GM12878 (cell line): Measurements from ENCODE around the gene SUPT4H1. TPM values are rescaled to one million over a fixed set of nuclear protein-coding genes. Genes with fewer than 3 reads are reported as not detected.

Experiments
- ATAC-seq: fragments of 200-7000 bp; cut with Tn5 transposase; 3 replicates; pipeline ENCODE4 v1.9.1; 2020; ENCODE audit warnings: mild to moderate bottlenecking, moderate library complexity
- BruUV-seq: library from RNA; stranded (reverse); fragments of 400-500 nt; replicated peaks from 2 replicates; lab custom pipeline; 2021; lab: Mats Ljungman, UMichigan
- CTCF ChIA-PET: fragments of 300-600 bp; sonication (Branson Sonifier 250); formaldehyde crosslinking; extraction: SDS; loops from one replicate; lab custom pipeline; 2021; ENCODE audit warnings: inconsistent platforms; lab: Yijun Ruan, JAX
- POLR2A ChIA-PET: fragments of 350-600 bp; formaldehyde crosslinking; extraction: SDS; loops from one replicate; lab custom pipeline; 2021; ENCODE audit warnings: inconsistent platforms; lab: Charles Lee
- RAD21 ChIA-PET: fragments of 300-600 bp; sonication (Branson Sonifier 250); formaldehyde crosslinking; loops from one replicate; lab custom pipeline; 2023; ENCODE audit warnings: antibody characterized with exemption; ENCODE audit not compliant: unreplicated experiment; lab: Charles Lee
- SMC1A ChIA-PET: fragments of 300-600 bp; sonication (Branson Sonifier 250); formaldehyde crosslinking; loops from one replicate; lab custom pipeline; 2023; ENCODE audit not compliant: unreplicated experiment, uncharacterized antibody; lab: Charles Lee
- DNase-seq: peaks from one replicate; pipeline ENCODE4 v3.0.0-alpha.2; 2011; ENCODE audit warnings: low read depth, low spot score
- FAIRE-seq: peaks from 3 replicates; lab custom pipeline; 2011; peaks lifted over from hg19 to GRCh38; lab: Jason Lieb, UNC
- H2AFZ ChIP-seq: 2 replicates; pipeline ENCODE4 v1.6.0; 2011; ENCODE audit warnings: low read depth, low read length, control low read depth; ENCODE audit not compliant: control insufficient read depth
- H3K27ac ChIP-seq: 2 replicates; pipeline ENCODE4 v1.5.1; 2011; ENCODE audit warnings: control low read depth; ENCODE audit not compliant: control insufficient read depth, insufficient read depth
- H3K27me3 ChIP-seq, 2 experiments: replicated peaks in 1 of 2; 2 replicates each; pipeline versions ENCODE4 v1.6.0 to v1.6.1; 2011; ENCODE audit warnings: low read length in 1 of 2; ENCODE audit not compliant: control insufficient read depth in 2 of 2, insufficient read depth in 2 of 2
- H3K36me3 ChIP-seq, 2 experiments: 2 replicates each; pipeline ENCODE4 v1.5.1; 2011; ENCODE audit warnings: low read length in 1 of 2; ENCODE audit not compliant: control insufficient read depth in 2 of 2, insufficient read depth in 2 of 2
- H3K4me1 ChIP-seq: 2 replicates; pipeline ENCODE4 v1.6.1; 2011; ENCODE audit warnings: mild to moderate bottlenecking, low read length, moderate library complexity, mixed read lengths; ENCODE audit not compliant: control insufficient read depth, insufficient read depth
- H3K4me2 ChIP-seq: 2 replicates; pipeline ENCODE4 v1.6.0; 2011; ENCODE audit warnings: control low read depth; ENCODE audit not compliant: control insufficient read depth, insufficient read depth
- H3K4me3 ChIP-seq: fragments of 200-600 bp; sonication (generic); 2 replicates; pipeline ENCODE4 v1.5.1; 2016
- H3K79me2 ChIP-seq: 2 replicates; pipeline ENCODE4 v1.6.0; 2011; ENCODE audit warnings: low read length; ENCODE audit not compliant: control insufficient read depth, insufficient read depth
- H3K9ac ChIP-seq: 2 replicates; pipeline ENCODE4 v1.8.0; 2011; ENCODE audit warnings: low read length, control low read depth, mixed read lengths; ENCODE audit not compliant: control insufficient read depth, insufficient read depth
- H3K9me3 ChIP-seq: replicated peaks from 3 replicates; pipeline ENCODE4 v1.5.1; 2011; ENCODE audit warnings: mild to moderate bottlenecking, low read length; ENCODE audit not compliant: control insufficient read depth, insufficient read depth
- H4K20me1 ChIP-seq: 2 replicates; pipeline ENCODE4 v1.6.0; 2011; ENCODE audit not compliant: control insufficient read depth, insufficient read depth
- BMI1 ChIP-seq: fragments of 450-650 bp; IDR thresholded peaks from 2 replicates; pipeline ENCODE4 v1.6.1; 2016; ENCODE audit warnings: mild to moderate bottlenecking, moderate library complexity, borderline replicate concordance
- ETV6 ChIP-seq, 2 experiments: fragments of 450-650 bp in 1 of 2; IDR thresholded peaks in 1 of 2; conservative IDR thresholded peaks in 1 of 2; 2 replicates each; pipeline ENCODE4 v1.6.1; 2014; ENCODE audit warnings: antibody characterized with exemption in 1 of 2, borderline replicate concordance in 1 of 2, low read depth in 1 of 2, mild to moderate bottlenecking in 1 of 2, moderate library complexity in 1 of 2
- EZH2 ChIP-seq: IDR thresholded peaks from 2 replicates; pipeline ENCODE4 v1.6.1; 2012; ENCODE audit warnings: low read depth, mild to moderate bottlenecking, control low read depth, inconsistent platforms, low read length, borderline replicate concordance; ENCODE audit not compliant: control insufficient read depth
- HCFC1 ChIP-seq: fragments of 150-350 bp; IDR thresholded peaks from 2 replicates; pipeline ENCODE4 v1.6.1; 2014; ENCODE audit warnings: low read length
- IKZF1 ChIP-seq: fragments of 450-650 bp; conservative IDR thresholded peaks from 2 replicates; pipeline ENCODE4 v1.6.1; 2017; ENCODE audit warnings: antibody characterized with exemption, mild to moderate bottlenecking
- JUNB ChIP-seq: IDR thresholded peaks from 2 replicates; pipeline ENCODE4 v1.6.1; 2016; ENCODE audit warnings: antibody characterized with exemption, mild to moderate bottlenecking
- KAT2A ChIP-seq: conservative IDR thresholded peaks from 2 replicates; pipeline ENCODE4 v1.6.1; 2011; ENCODE audit warnings: low read depth, low read length; ENCODE audit not compliant: control insufficient read depth
- MAX ChIP-seq: IDR thresholded peaks from 2 replicates; pipeline ENCODE4 v1.6.1; 2012; ENCODE audit warnings: low read depth, low read length, improper control_type of control experiment
- MEF2A ChIP-seq: IDR thresholded peaks from 2 replicates; pipeline ENCODE4 v1.6.1; 2011; ENCODE audit warnings: low read depth, mild to moderate bottlenecking, low read length, moderate library complexity; ENCODE audit not compliant: insufficient read depth
- MYB ChIP-seq: fragments of 150-350 bp; IDR thresholded peaks from 2 replicates; pipeline ENCODE4 v1.6.1; 2014; ENCODE audit warnings: mild to moderate bottlenecking, low read depth, low read length, borderline replicate concordance
- NR2F1 ChIP-seq: fragments of 450-650 bp; conservative IDR thresholded peaks from 2 replicates; pipeline ENCODE4 v1.6.1; 2017; ENCODE audit warnings: mild to moderate bottlenecking
- POLR2A ChIP-seq: IDR thresholded peaks from 2 replicates; pipeline ENCODE4 v1.6.1; 2011; ENCODE audit warnings: low read depth, mild to moderate bottlenecking, low read length
- RELA ChIP-seq: fragments of 450-650 bp; IDR thresholded peaks from 2 replicates; pipeline ENCODE4 v1.8.0; 2014; ENCODE audit warnings: borderline replicate concordance; ENCODE audit not compliant: partially characterized antibody
- SP1 ChIP-seq: IDR thresholded peaks from one replicate; pipeline ENCODE4 v1.6.1; 2011; ENCODE audit warnings: low read depth, low read length
- ZZZ3 ChIP-seq: IDR thresholded peaks from 2 replicates; pipeline ENCODE4 v1.6.1; 2011; ENCODE audit warnings: low read depth; ENCODE audit not compliant: control insufficient read depth, insufficient read length
- WGBS: methylation state at CpG from one replicate; pipeline ENCODE4 v1.1.6; 2016; ENCODE audit warnings: low lambda C conversion rate; ENCODE audit not compliant: insufficient replicate concordance, insufficient coverage; ENCODE audit errors: missing lambda C conversion rate; 5-methylcytosine and 5-hydroxymethylcytosine counted together
- in situ Hi-C: fragments of 300-500 bp; cut with MboI; formaldehyde crosslinking; loops from 9 replicates; pipeline ENCODE4 v1.14.3; 2018; ENCODE audit warnings: mixed read lengths
- intact Hi-C: fragments of 100-400 bp; cut with micrococcal nuclease; formaldehyde crosslinking; loops from one replicate; pipeline ENCODE4 v1.14.2; 2022; ENCODE audit not compliant: unreplicated experiment
- polyA plus RNA-seq, 11 experiments: library from polyadenylated mRNA; depleted of rRNA in 4 of 11; unstranded in 6 of 11; stranded (reverse) in 5 of 11; fragments of >200 nt; fragmentation: Nextera tagmentation in 4 of 11; fragmentation: Illumina TruSeq in 1 of 11; extraction: Ambion mirVana in 4 of 11; extraction: Trizol in 1 of 11; gene quantifications; 1 replicate in 1 of 11; 2 replicates in 10 of 11; pipeline versions ENCODE4 v1.2.1 to v1.2.3, GENCODE V29; 2011 to 2016; ENCODE audit warnings: inconsistent platforms in 2 of 11, missing spikeins in 2 of 11, low read depth in 1 of 11
- total RNA-seq, 4 experiments: library from RNA; depleted of rRNA in 3 of 4; stranded (reverse); fragments of >200 nt in 3 of 4; fragmentation: Illumina TruSeq in 1 of 4; extraction: Trizol in 1 of 4; gene quantifications; 2 replicates each; pipeline versions ENCODE4 v1.2.1 to v1.2.3, GENCODE V29; 2013 to 2021

The SUPT4H1 gene
- total and polyA plus RNA-seq, 10 of the 15 experiments (the other 5 are each of a cell fraction or from before 2014, with no cell fraction given): 83.8 to 293 (median 128) TPM

- no peak overlapping the region for H3K27ac ChIP-seq
- ATAC-seq (no peak), DNase-seq (no peak), FAIRE-seq (no peak)
- intact Hi-C loops (no loop called here), in situ Hi-C loops (no loop called here)
- H3K36me3 ChIP-seq: 0 out of 4 replicates have a peak, but pooled peaks cover 0 to 1% of the 10 kb centered on the region in 2 experiments
- RAD21 ChIA-PET: interaction anchor here (1.4 to 1.5 kb wide), 2 partner anchors 10 to 37 kb away, joined by 4 read pairs; no protein-coding TSS in a partner anchor
- CTCF ChIA-PET: interaction anchor here (0.8 to 7.1 kb wide), 4 partner anchors 8 to 121 kb away, joined by 3 to 56 read pairs (median 5); partner anchors contain the start of gene RNF43
- no peak for TF ChIP-seq IKZF1
- peak; percentile 23; the same call in 1 of the 2 replicates for TF ChIP-seq POLR2A
- H4K20me1 ChIP-seq: no peaks in the 10 kb centered on the region
- no peaks in the 10 kb centered on the region for H3K4me1 ChIP-seq
- SMC1A ChIA-PET: interaction anchor here (0.8 to 1.4 kb wide), 4 partner anchors 16 to 144 kb away, joined by 3 to 5 read pairs (median 3); no protein-coding TSS in a partner anchor
- BruUV-seq: no TSS peak
- POLR2A ChIA-PET: no interaction called here
- H3K9me3 ChIP-seq: no peaks in the 10 kb centered on the region
- no peaks in the 10 kb centered on the region for H3K27me3 ChIP-seq
- no peak overlapping the region for H3K4me3 ChIP-seq
- no peaks in the 10 kb centered on the region for H3K79me2 ChIP-seq
- H3K4me2 ChIP-seq: no peak overlapping the region
- WGBS: 71% methylated on average over 20 of the region's 20 CpGs
- H2AFZ ChIP-seq: no peak overlapping the region
- no peak overlapping the region for H3K9ac ChIP-seq
Observed at GRCh38 chr17:58307468-58308172, 44.4 kb downstream of the SUPT4H1 start.

DNA sequence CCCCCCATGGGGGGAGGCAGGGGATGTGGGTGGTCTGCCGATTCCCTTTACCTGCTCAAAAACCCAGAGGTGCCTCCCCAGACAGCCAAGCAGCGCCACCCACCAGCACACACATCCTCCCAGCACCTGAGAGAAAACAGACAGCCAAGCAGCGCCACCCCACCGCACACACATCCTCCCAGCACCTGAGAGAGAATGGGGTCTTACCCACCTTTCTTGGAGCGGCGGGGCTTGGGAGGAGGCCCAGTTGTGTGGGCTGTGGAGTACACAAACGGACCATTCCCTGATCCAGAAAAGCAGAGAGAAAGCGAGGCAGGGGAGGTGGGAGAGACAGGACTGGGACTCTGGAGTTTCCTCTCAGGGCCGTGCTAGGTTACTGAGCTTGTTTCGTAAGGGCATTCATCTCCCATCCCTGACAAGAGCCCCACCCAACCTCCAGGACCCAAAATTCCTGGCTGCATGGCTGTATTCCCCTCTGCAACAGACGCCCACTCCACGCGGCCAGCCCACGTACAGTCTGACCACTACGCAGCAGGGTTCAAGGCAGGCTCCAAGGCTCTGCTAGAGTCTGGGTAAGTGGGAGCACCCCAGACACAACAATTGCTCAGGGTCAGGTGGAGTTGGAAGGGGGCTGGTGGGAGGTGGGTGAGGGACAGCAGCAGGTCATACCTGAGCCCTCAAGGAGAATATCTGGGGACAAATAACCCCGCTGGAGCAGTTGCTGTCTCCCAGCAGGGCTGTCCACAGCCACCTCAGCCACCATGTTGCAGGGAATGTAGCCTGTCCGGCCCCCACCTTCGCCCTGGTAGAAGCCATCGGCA, 45.7 kb downstream of the SUPT4H1 start:
- intact Hi-C loops (no loop called here), in situ Hi-C loops (no loop called here)
- no peaks in the 10 kb centered on the region for H3K9me3 ChIP-seq
- no TSS peak for BruUV-seq
- H3K27ac ChIP-seq: no peak overlapping the region
- no peak overlapping the region for H2AFZ ChIP-seq
- H3K36me3 ChIP-seq: 0 out of 4 replicates have a peak, but pooled peaks cover 0 to 1% of the 10 kb centered on the region in 2 experiments
- DNase-seq (no peak), FAIRE-seq (no peak), ATAC-seq (no peak)
- H3K79me2 ChIP-seq: no peaks in the 10 kb centered on the region
- H3K4me2 ChIP-seq: no peak overlapping the region
- 64% methylated on average over 18 of the region's 19 CpGs for WGBS
- ChIA-PET CTCF (interaction anchor here (0.6 to 7.1 kb wide), 5 partner anchors 9 to 127 kb away, joined by 3 to 56 read pairs (median 14); no protein-coding TSS in a partner anchor), SMC1A (interaction anchor here (2.8 kb wide), 1 partner anchor 38 kb away, joined by 13 read pairs; no protein-coding TSS in a partner anchor), POLR2A (interaction anchor here (0.7 kb wide), 1 partner anchor 11 kb away, joined by 3 read pairs; no protein-coding TSS in a partner anchor), RAD21 (interaction anchor here (1.2 to 3.0 kb wide), 2 partner anchors 11 to 31 kb away, joined by 3 to 12 read pairs; no protein-coding TSS in a partner anchor)
- no peak overlapping the region for H3K9ac ChIP-seq
- H3K27me3 ChIP-seq: no peaks in the 10 kb centered on the region
- no peaks in the 10 kb centered on the region for H4K20me1 ChIP-seq
- no peaks in the 10 kb centered on the region for H3K4me1 ChIP-seq
- H3K4me3 ChIP-seq: no peak overlapping the region
- TF ChIP-seq SP1: no peak
- TF ChIP-seq BMI1: no peak
- no peak for TF ChIP-seq EZH2
- no peak for TF ChIP-seq JUNB
- no peak for TF ChIP-seq MAX
- no peak for TF ChIP-seq RELA
- no peak for TF ChIP-seq NR2F1
- TF ChIP-seq KAT2A: no peak
- TF ChIP-seq MYB: no peak
- no peak for TF ChIP-seq HCFC1
- no peak for TF ChIP-seq MEF2A
- TF ChIP-seq ZZZ3: no peak
- no peak for TF ChIP-seq ETV6 (conservative IDR thresholded peaks at IDR 0.05 in 1 of 2, IDR thresholded peaks at IDR 0.05 in 1 of 2; ENCODE audit: borderline replicate concordance in 1 of 2, low read depth in 1 of 2)
